NOMO-1 treated with DMSO at 0.1 percent for 48 hours (cell line): ENCODE data around the gene SPSB3.

Experiments used
- DNase-seq: peaks from one replicate; lab custom pipeline; 2025; ENCODE audit not compliant: unreplicated experiment; lab: John Stamatoyannopoulos, UW

Gene SPSB3

DNA sequence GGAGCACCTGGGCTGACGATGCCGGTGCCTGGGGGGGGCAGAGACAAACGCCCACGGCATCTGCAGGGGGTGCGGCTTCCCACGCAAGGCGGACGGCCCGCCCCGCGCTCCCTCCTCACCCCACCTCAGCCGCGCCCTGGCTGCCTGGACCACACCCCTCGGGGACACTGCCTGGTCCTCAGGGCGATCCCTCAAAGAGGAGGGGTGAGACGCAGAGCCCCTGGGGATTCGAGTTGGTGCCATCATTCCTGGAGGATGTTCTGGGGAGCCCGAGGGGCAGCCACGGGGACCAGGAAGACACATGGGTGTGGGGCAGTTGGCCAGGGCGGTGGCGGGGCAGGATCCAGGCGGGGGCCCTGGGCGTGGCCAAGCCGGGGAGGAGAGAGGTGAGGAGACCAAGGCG is 7.3 kb upstream of the SPSB3 start:
- no peak for DNase-seq

DNA sequence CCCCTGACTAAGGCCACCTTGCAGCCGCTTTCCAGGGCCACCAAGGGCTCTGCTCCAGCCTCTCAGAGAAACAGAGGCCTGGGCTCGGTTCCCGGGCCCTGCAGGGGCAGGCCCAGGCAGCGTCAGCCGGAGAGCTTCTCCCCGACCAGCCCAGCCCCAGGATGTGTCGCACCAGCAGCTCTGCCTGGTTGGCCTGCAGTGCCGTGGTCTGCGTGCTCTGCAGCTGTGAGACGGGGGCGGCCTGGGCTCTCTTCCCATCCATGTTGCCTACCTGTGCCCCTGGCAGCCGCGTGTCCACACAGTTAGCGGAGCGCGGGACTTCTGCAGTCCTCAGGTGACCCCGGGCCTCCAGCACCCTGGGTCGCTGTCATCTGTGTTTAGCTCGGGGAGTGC is 6.3 kb upstream of the SPSB3 start:
- DNase-seq: no peak

DNA sequence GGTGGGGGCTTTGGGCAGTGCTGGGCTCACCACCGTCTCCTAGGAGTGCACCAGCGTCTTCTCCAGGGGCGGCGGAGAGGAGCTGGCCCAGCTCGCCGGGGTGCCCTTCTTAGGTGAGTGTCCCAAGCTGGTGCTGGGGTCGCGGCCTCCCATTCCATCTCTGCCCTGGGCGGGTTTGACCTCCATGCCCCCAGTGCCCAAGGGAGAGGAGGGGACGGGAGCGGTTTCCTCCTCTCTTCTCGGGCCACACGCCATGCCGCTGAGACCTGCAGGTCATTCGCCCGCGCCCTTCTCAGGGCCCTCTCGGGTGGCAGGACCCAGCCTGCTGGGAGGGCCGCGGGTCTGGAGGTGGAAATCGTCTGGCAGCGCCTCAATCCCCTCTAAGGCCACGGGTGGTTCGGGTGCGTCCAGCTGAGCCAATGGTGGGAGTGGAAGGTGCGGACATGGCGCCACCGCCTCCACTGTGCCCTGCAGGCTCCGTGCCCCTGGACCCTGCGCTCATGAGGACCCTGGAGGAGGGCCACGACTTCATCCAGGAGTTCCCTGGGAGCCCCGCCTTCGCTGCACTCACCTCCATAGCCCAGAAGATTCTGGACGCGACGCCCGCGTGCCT is 5.8 kb upstream of the SPSB3 start:
- DNase-seq: no peak

DNA sequence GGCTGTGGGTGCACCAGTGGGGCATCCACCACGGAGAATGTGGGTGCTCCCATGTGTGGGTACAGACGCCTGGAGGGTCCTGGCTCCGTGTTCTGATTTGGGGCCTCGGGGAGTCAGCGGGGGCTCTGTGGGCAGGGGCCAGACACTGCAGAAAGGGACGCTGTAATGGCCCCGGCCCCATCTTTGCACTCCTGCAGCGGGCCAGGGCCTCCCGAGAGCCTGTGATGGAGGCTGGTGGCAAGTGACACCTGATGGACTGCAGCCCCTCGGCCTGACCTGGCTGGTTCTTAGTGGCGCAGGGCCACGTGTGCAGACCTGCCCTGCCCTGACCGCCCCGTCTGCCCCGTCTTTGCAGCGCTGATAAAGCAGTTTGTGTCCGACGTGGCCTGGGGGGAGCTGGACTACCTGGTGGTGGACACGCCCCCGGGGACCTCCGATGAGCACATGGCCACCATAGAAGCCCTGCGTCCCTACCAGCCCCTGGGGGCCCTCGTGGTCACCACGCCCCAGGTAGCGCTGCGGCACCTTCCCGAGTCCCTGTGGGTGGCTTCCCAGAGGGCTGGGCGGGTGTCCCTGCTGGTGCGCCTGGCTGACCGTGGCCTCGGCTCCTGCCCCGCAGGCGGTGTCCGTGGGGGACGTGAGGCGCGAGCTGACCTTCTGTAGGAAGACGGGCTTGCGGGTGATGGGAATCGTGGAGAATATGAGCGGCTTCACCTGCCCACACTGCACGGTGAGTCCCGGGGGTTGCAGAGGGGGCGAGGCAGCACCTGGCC is 5.1 kb upstream of the SPSB3 start:
- no peak for DNase-seq

GRCh38 chr16:1787056-1787321 is 4.6 kb upstream of the SPSB3 start:
- DNase-seq: no peak

- DNase-seq: no peak
Observed at GRCh38 chr16:1786242-1787055, 4.1 kb upstream of the SPSB3 start.

- DNase-seq: no peak
Observed at GRCh38 chr16:1785846-1786170, 3.4 kb upstream of the SPSB3 start.

DNA sequence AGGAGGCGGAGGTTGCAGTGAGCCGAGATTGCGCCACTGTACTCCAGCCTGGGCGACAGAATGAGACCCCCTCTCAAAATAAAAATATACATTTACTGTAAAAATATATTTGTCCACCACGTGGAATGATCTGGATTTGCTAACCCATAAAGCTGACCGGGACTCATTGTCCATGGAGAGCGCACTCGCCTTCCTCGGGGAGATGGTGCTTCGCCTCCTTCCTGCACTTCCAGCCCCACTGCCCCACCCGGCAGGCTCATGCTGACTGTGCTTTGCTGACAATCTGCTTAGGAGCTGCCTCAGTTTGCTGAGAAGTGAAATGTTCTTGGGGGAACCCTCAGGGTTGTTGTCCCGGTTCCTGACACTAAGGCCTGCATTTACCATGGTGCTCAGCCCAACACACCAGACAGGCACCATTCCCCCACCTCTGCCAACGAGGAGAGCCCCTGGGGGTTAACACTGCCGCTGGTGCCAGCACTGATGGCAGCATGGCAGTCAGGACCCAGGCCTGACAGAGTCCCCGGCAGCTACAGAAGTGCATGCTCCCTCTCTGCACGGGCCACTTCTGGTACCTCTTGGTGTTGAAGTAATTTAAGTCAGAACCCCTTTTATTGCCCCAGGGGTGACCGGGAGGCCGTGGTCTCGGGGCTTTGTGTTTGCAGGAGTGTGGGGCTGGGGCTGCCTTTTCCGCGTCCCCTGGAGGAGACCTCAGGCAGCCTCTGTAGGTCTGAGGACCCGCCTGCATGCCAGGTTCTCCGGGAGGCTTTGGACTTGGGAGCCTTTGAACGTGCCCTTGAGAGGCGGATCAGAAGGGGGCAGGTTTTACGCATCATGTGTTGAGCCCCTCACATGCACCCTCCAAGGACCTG is 2.8 kb upstream of the SPSB3 start:
- no peak for DNase-seq

DNA sequence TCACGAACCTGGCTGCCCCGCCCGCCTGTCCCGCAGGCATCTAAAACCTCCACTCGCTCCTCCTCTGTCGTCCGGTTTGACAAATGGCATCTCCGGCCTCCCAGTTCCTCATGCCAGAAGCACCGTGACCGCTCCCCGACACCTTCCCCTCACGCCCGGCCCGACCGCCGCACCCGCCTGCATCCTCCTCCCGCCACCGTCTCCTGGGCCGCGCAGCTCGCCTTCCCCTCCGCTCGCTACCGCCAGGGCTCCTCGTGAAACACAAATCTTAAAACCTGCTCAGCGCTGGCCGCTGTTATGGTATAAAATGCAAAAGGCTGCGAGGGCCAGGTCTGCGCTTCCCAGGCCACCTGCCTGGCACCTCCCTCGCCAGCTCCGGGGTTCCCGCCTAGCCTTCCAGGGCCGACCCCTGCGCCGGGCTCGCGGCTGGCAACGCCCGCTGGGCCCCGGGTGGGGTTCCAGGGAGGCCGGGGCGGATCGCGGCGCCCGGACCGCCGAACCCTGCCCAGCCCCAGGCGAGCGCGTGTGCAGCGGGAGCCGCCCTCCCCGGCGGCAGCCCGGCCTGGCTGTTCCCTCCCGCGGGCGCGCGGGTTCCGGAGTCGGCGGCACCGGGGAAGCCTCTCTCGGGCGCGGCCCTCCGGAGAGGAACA is 488 bp downstream of the SPSB3 start:
- peak; percentile 33 for DNase-seq

DNA sequence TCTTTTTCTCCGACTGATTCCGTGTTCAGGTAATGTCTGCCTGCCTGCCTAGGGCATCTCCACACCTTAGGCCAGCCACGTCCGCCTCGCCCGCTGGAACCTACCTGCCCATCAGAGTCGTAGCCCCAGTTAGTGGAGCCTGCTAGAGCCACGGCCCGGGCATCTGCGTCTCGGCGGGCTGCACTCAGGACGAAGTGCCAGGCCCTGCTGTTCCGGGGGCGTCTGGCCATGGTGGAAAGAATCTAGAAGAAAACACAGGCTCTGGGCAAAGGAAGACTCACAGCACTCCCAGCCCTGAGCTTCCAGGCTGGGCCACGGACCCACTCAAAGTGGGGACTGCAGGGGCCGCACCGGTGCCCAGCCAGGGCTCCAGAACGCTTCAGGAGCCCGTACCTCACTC is 1.1 kb downstream of the SPSB3 start:
- no peak for DNase-seq

GRCh38 chr16:1780677-1781072 is 1.7 kb downstream of the SPSB3 start:
- DNase-seq: no peak

GRCh38 chr16:1779741-1780676 is 2.4 kb downstream of the SPSB3 start:
- DNase-seq: no peak

GRCh38 chr16:1779234-1779701 is 3.1 kb downstream of the SPSB3 start:
- DNase-seq: no peak

DNA sequence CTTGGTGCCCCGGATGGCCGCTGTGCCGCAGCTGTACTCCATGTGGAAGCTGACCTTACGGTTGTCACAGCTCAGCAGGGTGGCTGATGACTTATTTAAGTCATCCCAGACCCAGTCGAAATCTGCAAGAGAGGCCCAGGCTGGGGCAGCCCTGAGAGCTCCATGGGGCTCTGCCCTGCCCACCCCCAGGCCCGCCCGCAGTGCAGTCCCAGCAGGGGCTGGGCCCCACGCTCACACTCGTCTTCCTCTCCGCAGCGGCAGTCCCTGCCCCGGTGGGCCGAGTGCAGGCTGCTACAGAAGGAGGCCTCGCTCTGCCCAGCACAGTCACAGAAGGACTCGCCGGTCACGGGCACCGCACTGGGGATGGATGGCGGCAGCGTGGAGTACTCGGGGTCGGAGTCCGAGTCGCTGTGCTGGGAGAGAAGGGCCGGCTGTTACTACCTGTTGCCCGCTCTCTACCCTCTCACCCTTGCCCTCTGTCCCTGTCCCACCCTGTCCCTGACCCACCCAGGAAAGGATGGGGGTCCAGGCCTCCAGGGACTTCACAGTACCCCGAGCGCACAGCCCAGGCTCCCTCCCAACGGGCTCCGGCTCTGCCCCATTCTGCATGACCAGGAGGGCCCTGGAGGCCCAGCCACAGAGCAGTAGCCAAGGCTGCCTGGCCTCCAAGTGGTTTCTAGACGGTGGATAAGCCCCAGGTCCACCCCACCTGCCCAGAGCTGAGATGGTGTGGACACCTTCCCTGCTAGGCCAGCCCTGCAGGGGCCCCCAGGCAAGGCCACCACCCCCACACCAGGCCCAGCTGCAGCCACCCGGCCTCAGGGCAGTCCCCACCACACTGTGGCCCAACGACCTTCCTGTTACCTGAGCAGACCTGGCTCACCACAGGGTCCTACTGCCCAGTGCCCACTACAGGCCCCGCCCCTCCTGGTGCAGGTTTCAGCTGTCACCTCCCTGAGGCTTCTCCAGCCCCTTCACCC is 3.9 kb downstream of the SPSB3 start:
- DNase-seq: no peak

- no peak for DNase-seq
Observed at GRCh38 chr16:1777375-1778199, 4.8 kb downstream of the SPSB3 start.

GRCh38 chr16:1776991-1777374 is 5.4 kb downstream of the SPSB3 start:
- no peak for DNase-seq

GRCh38 chr16:1776672-1776955 is 5.8 kb downstream of the SPSB3 start:
- no peak for DNase-seq
